Stimulated activated CD4-positive, alpha-beta T cell treated with anti-CD3 and anti-CD28 coated beads, TNF-alpha, amount 100 ng/mL, for 24 hours (primary cell): ENCODE measurements around the gene TRAPPC4.
"Not testable (repeated sequence)": the region's sequence is repeated elsewhere in the genome, so short reads cannot be mapped to it uniquely, and the experiment has no call there.

ENCODE experiments used
- DNase-seq, 3 experiments: peaks; one replicate each; pipeline ENCODE4 v3.0.0-alpha.2; 2020; ENCODE audit warnings: low read depth in 3 of 3

TRAPPC4 gene

DNA sequence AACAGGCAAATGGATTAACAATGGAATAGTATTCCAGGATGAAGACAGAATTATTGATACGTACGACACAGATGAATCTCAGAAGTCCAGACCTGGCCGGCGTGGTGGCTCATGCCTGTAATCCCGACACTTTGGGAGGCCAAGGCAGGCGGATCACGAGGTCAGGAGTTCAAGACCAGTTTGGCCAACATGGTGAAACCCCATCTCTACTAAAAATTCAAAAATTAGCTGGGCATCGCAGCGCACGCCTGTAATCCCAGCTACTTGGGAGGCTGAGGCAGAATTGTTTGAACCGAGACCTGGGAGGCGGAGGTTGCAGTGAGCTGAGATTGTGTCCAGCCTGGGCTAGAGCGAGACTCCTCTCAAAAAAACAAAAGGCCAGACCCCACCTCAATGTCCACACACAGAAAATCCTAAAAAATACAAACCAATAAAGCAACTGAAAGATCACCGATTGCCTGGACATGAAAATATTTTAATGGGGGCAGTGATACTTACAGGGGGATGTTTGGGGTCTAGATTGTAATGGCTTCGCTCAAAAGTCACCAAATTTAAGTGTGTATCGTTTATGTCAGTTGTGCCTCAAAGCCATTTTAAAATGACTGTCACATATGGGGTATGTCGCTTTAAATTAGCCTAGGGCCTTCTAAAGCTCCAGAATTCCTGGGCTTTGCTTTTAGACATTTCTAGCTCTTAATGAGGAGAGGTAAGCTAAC is 4.2 kb upstream of the TRAPPC4 start:
- no peak for DNase-seq

DNA sequence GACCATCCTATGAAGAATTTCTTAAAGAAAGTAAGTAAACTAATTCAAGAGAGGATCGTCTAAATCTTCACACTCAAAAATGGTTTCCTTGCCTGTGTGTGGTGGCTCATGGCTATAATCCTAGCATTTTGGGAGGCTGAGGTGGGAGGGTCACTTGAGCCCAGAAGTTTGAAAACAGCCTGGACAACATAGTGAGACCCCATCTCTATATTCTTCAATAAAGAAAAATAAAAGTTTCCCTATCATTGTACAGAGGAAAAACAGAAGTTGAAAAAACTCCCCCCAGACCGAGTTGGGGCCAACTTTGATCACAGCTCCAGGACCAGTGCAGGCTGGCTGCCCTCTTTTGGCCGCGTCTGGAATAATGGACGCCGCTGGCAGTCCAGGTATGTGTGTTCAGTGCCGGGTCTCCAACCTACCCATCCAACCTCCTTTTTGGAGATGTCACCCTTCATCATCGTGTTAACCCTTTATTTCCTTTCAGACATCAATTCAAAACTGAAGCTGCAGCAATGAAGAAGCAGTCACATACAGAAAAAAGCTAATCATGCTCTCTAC is 3.4 kb upstream of the TRAPPC4 start:
- DNase-seq, result no peak

DNA sequence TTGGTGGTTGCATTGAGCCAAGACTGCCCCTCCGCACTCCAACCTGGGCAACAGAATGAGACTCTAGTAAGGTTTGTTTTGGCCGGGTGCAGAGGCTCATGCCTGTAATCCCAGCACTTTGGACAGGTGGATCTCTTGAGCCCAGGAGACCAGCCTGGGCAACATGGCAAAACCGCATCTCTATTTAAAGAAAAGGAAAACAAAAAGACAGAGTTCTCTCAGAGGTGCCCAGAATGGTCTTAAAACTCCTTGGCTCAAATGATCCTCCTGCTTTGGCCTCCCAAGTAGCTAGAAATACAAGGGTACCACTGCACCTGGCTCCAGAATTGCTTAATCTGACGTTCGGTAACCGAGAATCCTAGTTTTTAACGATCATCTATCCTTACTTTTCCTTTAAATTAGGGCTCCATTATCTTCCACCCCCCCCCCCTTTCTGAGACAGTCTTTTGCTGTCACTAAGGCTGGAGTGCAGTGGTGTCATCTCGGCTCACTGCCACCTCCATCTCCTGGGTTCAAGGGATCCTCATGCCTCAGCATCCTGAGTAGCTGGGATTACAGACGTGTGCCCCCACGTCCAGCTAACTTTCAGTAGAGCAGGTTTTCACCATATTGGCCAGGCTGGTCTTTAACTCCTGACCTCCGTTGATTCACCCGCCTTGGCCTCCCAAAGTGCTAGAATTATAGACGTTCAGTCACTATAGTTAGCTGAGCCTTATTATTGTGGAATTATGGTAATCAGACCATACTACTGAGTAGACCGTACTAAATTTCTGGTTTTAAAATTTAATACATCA is 2.2 kb upstream of the TRAPPC4 start:
- no peak for DNase-seq

DNA sequence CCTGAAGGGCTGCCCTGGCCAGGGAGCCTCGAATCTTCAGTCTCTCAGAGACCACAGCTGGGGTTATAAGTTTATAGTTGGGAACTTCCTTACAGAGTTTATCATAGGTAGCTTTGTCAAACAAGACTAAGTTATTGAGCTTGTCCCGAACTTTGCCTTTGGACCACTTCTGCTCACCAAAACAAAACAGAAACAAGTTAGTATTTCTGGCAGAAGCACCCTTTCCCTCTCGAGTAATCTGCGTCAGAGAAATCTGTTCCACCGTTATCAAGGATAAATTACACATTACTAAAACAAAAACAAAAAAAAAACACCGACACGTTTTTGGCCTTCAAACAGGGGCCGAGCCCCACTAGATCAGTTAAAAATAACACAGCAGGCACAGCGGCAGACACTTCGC is 1.2 kb upstream of the TRAPPC4 start:
- DNase-seq, result not testable (repeated sequence)

DNA sequence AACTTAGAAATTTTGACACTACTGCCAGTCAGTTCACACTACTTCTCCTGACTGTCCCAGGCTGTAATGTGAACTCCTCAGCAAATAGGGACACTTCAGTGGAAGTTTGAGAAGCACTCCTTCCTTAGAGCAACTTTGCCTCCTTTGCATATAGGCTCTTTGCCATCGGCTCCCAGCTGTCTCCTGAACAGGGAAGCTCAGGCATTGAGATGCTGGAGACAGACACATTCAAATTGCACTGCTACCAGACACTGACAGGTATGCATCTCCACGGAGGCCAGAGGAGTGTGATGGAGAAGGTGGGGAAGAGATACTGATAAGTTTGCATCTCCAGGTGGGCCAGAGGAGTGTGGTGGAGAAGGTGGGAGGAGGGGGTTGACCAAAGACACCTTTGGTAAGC is 1.4 kb downstream of the TRAPPC4 start:
- DNase-seq, result no peak

DNA sequence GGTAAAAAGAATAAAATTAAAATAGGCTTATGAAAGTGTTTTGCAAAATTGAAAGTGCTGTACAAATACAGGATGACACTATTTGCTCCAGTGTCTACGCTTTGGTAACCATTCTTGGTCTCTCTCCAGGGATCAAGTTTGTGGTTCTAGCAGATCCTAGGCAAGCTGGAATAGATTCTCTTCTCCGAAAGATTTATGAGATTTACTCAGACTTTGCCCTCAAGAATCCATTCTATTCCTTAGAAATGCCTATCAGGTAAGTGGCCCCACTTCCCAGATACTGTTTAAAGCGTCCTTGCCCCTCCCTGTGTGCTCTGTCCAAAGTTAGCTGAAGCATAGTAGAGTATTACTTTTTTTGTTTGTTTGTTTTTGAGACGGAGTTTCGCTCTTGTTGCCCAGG is 3.1 kb downstream of the TRAPPC4 start:
- no peak for DNase-seq

DNA sequence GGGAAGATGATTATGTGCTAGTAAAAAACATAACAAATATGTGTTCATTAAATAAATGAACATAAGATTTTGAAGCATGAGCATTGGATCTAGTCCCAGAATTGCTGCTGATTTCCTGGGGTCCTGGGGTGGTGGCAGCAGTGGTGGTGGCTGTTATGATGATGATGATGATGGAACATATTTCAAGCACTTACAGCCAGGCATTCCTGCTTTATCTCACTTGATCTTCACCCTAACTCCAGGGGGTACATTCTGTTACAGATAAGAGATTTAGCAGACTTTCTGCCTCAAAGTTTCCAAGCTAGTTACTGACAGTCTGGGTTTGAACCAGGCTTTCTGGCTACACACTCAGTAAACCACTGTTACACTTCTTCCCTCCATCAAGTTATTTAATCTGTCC is 5.2 kb downstream of the TRAPPC4 start:
- DNase-seq, result no peak

DNA sequence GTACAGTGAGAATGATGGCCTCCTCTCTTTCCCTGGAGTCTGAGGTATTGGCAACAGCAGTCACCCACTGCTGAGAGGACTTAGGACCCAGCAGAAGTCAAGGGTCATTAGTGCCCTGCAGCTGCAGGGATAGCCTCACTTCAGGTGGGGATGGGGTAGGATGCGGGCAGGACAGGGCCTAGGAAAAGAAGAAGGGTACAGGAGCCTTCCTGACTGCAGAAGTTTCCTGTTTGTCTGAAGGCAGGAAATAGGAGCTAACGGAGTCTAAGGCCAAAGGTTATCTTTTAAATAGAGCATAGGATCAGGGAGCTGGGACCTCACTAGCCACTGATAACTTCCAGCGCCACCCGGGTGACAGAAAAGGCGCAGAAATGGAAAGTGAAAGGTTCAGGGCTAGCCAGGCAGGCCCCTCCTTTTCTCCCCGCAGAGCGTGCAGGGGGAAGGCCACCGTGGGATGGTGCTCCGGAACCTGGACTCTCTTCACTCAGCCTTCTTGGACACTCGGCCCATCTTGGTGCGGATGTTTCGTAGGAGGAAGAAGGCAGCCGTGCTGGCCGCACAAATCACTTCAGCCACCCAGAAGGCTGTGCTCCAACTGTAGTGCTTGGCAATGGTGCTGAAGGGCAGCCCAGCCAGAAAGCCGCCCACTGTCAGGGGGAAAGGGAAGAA is 6.0 kb downstream of the TRAPPC4 start:
- DNase-seq, result no peak

DNA sequence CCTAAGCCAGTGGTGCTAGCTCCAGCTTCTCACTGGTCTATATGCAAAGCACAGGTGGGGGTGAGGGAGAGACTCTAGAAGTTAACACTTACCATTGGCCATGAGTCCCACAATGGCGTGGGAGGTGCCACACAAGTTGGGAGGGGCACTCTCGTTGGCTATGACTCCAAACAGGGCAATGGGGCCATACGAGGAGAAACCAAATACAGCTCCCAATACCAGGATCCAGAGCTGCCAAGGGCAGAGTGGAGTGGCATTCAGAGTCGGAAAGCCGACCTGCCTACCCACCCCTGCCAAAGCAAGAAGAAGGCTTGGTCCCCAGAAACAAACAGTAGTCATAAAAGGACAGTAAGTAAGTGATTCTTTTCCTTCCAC is 6.5 kb downstream of the TRAPPC4 start:
- no peak for DNase-seq

DNA sequence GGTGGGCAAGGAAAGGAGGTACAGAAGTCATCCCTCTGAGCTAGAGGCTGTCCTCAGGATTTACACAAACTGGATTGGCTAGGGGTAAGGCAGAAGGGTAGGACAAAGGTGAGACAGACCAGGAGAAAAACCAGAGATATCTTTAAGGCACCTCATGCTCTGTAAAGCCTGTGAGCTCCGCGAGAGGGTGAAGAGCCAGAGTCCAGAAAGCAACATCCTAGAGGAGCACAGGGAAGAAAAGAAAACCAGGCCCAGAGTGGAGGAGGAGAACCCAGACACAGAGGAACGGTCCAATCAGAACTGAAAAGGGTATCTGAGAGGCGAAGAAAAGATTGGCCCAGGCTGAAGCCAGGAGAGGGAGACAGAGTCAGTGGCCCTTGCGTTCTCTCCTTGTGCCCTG is 7.0 kb downstream of the TRAPPC4 start:
- no peak for DNase-seq

DNA sequence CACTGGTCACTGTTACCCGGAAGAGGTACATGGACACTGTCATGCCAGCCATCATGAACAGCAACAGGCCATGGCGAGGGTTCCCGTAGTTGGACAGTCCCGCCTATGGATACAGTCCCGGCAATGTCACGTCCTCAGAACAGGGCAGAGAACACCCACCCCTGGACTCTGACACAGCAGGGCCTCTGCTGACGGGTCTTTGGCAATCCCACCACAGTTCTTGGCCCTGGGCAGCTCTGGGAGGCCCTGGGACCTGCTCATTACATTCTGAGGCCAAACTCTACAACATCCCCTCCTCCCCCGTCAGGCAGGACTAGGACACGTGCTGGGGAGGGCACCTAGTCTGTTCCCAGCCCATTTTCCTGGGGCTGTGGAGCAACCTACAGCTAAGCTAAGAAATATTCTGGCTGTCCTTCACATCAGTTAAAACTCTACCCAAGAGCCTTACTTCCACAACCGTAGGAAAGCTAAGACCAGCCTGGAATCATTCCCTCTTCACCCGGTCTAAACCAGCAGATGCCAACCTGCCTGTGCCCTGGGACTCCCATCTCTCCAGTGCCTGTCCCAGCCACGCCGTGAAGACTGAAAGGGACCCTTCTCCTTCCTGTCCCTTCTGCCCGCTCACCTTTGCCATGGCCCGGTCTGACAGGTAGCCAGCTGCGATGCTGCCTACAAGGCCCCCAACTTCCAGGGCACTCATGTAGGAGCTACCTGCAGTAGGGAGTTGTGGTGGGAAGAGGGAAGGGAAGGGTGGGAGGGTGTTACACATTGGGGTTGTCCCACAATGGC is 7.6 kb downstream of the TRAPPC4 start:
- DNase-seq, result no peak

DNA sequence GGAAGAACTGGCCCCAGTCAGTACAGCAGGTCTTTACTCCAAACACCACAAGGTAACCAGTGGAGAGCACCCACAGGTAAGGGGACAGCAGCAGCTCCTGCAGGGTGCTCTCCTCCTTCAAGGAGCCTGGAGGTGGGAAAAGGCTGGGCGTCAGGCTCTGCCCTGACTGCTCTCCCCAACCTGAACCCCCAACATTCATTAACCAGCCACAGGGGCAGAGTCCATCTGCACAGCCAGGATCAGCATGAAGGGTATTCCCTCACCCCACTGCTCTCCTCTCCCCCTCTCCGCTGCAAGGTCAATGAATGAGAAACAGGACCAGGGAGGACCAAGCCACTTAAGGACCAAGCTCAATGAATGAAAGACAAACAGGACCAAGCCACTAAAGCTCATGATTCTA is 8.4 kb downstream of the TRAPPC4 start:
- DNase-seq, result no peak

DNA sequence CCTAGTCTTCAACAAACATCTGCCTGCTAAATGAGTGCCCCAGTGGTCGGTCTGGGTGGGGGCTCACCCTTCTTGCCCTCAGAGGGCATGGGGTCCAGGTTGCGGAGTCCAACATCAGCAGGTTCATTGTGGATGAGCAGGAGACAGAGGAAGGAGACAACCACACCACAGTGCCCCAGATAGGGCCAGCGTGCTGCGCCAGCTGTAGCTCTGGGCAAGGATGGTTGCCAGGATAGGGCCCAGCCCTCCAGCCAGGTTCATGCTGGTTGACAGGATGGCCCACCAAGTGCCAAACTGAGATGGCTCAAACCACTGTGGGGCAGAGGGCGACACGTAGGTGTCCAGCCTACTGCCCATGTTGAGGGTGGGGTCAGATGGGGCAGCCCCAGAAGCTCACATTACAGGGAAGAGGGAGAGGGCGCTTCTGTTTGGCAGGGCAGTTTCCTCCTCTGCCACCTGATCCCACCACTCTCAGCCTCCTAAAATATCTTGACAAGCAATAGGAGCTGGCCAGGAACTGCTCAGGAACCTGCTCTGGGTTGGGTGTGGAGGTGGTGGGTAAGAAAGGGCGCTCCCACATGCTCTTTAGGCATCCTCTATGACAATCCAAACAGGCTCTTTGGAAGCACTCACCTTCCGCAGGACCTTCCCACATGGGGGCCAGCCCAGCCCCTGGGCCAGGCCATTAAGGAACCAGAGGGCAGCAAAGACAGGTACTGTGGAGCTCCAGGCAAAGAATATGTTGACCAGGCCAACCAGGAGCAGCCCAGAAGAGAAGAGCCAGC is 9.2 kb downstream of the TRAPPC4 start:
- DNase-seq, result no peak

DNA sequence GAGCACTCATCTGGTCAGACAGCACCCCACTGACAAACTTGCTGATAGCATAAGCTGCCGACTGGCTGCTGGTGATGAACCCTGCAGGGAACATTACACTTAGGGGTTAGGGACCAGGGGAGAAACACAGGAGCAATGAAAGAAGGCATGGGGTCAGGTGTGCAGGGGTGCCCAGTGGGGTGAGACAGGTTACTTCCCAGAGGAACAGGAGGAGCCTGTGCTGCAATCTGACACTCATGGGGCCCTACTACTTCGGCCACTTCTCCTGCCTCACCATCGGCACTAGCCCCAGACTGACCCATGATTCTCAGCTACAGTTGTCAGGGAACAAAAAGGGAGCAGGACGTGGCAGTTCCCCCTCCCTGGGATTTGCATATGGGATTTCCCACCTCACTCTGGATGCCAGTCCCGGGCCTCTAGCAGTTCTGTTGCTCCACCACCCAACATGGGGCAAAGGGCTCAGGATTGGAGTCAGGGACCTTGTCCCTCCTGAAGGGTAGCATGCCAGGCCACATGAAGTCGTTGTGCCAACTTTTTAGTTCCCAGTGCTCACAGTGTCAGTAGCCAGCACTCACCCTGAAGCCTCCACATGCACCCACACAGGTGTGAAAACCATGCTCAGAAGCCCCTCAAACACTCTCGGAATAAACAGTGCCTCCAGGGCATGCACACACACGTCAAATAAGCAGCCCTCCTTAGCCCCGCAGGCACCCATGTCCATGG is 9.9 kb downstream of the TRAPPC4 start:
- no peak for DNase-seq

DNA sequence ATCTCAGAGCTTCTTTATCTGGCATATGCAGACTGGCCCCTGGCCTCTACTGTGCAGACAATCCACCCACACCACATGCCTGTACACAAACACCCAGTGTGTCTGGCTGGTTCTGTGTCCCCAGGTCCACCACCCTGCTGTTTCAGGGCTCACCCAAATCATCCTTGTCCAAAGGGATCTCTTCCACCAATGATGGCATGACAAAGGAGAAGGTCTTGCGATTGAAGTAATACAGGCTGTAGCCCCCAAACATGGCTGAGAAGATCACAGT is 10.4 kb downstream of the TRAPPC4 start:
- no peak for DNase-seq

DNA sequence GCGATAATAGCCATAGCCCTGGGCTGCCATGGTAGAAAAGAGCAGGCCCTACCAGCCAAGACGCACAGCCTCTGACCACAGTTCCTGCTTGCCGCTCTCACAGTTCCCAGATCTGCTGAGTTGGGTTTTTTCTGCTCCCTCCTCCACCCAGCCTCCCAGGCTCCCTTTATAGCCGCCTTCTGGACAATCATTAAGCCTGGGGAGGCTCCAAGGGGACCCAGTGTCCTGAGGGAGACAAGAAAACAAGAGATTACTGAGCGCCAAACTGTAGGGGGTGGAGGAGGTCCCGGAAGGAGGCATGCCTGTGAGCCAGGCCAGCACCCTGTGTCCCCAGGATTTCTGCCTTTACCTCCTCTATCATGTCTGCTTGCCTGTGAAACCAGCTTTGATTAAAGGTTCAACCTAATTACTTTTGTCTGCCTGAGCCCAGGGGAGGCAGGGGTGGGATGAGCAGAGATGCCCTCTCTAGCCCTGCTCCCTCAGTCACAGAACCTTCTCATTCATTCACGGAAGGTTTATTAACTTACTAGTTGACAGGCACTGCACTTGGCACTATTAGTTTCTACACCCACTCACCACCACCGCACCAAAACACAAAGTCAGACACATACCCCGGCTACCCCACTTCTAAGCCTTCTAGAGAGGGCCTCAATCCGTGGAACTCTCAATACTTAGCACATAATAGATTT is 10.9 kb downstream of the TRAPPC4 start:
- DNase-seq, result peak; percentile 25 to 51 (median 47)

DNA sequence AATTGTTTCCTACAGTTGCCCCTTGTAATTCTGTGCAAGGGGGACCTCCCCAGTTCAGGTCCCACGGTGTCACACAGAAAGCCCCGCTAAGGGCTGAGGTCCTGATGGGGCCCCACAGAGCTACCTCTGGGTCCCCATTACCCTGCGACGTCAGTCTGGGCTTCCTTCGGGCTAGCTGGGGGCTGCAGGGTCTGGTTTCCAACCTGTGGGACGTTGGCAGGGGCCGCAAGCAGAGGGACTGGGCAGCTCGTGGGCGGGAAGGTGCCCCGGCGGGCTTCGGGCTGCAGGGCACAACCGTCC is 11.4 kb downstream of the TRAPPC4 start:
- no peak for DNase-seq

DNA sequence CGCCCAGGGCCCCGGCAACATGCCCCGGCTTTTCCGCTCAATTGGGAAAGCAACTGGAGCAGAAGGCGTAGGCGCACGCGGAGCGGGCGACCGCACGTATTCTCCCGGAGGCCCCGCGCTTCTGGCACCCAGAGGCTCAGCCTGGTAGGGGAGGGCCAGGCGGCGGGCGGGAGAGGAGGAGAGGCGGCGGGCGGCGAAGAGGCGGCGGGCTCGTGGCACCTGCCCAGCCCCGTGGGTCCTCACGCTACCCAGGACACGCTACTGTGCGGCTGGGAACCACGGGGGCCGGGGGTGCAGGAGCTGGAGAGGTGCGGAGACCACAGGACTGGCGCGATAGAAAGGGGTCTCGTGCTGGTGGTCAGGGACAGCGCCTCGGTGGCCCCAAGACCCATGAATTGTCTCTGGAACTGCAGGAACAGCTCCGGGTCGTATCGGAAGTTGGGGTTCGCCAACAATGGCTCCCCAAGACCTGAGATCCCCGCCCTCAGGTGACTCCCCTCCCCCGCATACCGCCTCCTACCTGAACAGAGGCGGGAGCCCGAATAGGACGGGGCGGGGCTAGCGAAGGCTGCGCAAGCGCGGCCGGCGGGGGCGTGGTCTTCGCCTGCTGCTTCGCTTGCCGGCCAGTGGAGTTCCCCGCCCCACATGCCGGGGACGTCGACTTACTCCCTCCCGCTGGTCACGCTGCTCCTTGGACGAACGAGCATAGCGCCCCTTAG is 11.9 kb downstream of the TRAPPC4 start, which contains the start of gene SLC37A4:
TSS of gene SLC37A4 (minus strand) at position 549 of the 719 bp plus-strand sequence.
- peak; percentile 90 to 100 (median 99) for DNase-seq

DNA sequence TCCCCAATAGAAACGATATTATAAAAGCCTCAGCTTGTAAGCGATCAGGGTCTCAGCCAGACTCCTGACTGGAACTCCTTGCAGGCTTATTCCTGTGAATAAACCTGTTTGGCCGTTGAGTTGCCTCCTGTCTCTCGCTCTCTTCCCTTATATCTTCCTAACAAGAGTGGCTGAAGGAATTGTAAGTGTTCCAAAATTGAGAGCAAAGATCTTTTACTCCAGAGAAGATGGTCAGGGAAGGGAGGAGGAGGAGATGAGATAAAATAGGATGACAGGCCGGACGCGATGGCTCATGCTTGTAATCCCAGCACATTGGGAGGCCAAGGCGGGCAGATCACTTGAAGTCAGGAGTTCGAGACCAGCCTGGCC is 13.3 kb downstream of the TRAPPC4 start:
- DNase-seq, result no peak
